Hematopoietic multipotent progenitor cell (in vitro differentiated cells): ENCODE results near the gene CAPN2. TPM values are rescaled to one million over a fixed set of nuclear protein-coding genes. Genes with fewer than 3 reads are reported as not detected.

Experiments used
- DNase-seq, 3 donors: peaks; one replicate each; pipeline ENCODE4 v3.0.0-alpha.2; 2011 to 2015; ENCODE audit warnings: low read depth in 2 of 3, low spot score in 2 of 3
- total RNA-seq: library from RNA; depleted of rRNA; stranded (reverse); fragments of >200 nt; gene quantifications from one replicate; pipeline ENCODE4 v1.2.3, GENCODE V29; 2012

The CAPN2 gene
- total RNA-seq = 38.5 TPM

DNA sequence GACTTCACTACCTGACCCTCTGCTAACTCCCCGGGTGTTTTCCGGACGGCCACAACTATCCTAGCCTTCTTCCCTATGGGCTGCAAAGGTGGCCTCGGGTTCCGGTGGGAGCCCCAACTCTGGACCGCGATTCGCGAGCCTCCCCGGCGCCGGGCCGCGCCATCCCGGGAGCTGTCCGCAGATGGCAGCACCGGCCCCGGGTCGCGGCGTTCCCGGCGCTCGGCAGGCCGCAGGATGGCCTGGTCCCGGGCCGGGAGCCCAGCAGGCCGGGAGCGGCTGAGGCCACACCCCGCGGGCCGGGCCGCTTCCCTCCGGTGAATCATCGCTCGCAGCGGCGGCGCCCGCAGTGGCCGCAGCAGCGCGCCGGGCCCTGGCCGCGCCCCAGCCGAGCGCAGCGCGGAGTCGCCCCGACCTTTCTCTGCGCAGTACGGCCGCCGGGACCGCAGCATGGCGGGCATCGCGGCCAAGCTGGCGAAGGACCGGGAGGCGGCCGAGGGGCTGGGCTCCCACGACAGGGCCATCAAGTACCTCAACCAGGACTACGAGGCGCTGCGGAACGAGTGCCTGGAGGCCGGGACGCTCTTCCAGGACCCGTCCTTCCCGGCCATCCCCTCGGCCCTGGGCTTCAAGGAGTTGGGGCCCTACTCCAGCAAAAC is at the start of gene CAPN2:
Gene CAPN2 (plus strand): TSS at position 346 of the 656 bp plus-strand sequence. CDS start 102 bp downstream, at position 448.
- DNase-seq = peak in 2 of 3 donors; percentile 58 to 83

DNA sequence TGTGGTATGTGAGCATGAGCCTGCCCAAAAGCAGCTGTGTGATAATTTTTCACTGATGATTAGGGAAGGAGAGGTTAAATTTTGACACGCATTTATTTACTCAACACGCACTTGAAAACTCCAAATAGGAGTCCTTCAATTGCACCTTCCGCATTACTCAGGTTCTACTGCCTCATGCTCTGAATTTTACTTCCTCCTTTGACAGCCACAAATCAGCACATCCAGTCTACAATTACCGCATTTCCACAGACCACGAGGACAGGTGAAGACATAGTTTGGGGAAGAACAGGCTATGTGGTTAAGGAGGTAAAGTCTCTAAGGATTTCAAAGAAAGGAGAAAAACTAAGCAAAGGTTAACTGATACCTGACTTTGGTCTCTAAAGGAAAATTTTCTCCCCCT is 49.4 kb upstream of the CAPN2 start:
- peak in 1 of 3 donors; percentile 55 for DNase-seq

GRCh38 chr1:223664106-223664505 is 48.2 kb upstream of the CAPN2 start:
- no peak for DNase-seq

DNA sequence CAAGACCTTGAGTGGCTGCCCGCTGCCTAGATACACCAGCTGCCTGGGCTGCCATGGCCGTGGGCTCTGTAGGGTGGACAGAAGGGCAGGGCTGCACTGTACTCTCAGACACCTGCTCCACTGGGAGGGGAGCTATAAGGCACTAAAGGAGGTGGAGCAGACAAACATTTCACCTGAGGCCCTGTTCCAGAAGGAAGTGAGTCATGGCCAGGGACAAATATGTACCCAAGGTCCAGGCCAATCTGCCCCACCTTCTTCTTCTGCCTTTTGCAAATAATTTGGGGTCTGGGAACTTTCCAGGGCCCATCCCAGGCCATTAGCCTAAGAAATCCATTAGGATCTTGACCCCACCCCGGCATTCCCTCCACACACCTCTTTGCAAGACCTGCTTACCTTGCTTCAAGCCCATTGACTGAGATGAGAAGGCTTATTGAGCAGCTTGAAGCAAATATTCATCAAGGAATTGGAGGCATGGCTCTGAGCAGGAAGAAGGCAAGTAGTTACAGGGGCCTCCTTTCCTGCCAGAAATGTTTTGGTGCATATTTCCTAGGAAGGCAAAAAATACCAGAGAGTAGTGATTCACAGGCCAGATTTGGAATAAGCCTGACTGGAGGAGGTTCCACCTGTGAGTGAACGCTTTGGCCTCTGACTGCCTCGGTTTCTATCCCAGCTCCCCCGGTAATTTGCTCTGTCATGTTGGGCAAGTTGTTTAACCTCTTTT is 46.6 kb upstream of the CAPN2 start, which contains the start of gene CAPN8:
Gene CAPN8 (minus strand): TSS at position 110 of the 721 bp plus-strand sequence. CDS start 55 bp downstream, at position 55.
- DNase-seq = no peak

GRCh38 chr1:223667484-223668182 is 44.7 kb upstream of the CAPN2 start:
- DNase-seq = no peak

GRCh38 chr1:223669003-223669795 is 43.1 kb upstream of the CAPN2 start:
- DNase-seq = no peak

- DNase-seq = peak in 1 of 3 donors; percentile 7
Observed at GRCh38 chr1:223670458-223671159, 41.7 kb upstream of the CAPN2 start.

DNA sequence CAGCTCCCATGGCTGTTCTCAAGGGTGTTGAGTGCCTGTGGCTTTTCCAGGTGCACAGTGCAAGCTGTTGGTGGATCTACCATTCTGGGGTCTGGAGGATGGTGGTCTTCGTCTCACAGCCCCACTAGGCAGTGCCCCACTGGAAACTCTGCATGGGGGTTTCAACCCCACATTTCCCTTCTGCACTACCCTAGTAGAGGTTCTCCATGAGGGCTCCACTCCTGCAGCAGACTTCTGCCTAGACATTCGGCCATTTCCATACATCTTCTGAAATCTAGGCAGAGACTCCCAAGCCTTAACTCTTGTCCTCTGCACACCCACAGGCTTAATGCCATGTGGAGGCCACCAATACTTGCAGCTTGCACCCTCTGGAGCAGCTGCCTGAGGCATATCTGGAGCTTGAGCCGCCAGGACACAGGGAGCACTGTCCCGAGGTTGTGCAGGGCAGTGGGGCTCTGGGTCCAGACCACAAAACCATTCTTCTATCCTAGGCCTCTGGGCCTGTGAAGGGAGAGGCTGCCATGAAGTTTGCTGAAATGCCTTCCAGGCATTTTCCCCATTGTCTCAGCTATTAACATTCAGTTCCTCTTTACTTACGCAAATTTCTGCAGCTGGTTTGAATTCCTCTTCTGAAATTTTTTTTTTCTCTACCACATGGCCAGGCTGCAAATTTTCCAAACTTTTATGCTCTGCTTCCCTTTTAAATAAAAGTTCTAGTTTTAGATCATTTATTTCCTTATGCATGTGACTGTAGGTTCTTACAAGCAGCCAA is 38.0 kb upstream of the CAPN2 start:
- no peak for DNase-seq

DNA sequence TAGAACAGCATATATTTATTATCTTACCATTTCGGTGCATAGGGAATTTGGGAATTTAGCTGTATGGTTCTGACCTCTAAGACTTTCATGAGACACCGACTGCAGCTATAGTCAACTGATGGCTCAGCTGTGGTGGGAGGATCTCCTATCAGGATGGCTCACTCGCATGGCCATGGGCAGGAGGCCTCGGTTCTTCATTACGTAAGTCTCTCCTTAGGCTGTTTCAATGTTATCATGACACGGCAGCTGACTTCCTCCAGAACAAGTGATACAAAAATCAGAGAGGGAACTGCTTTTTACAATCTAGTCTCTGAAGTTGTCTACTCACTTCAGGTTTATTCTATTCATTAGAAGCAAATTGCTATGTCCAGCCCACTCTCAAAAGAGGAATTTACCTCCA is 33.5 kb upstream of the CAPN2 start:
- DNase-seq = peak in 2 of 3 donors; percentile 33 to 66

DNA sequence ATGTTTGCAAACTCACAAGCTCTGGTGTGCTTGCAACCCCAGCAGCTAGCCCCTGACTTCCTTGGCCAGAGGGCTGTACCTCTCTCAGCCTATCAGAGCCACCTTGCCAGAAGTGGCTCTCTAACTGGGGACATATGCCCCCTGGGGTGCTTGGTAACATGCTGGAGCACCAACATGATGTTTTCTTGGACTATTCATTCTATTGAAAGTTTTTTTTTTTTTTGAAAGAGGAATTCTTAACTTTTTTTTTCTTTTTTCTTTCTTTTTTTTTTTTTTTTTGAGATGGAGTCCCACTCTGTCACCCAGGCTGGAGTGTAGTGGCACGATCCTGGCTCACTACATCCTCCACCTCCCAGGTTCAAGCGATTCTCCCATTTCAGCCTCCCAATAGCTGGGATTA is 32.2 kb upstream of the CAPN2 start:
- DNase-seq = no peak

- no peak for DNase-seq
Observed at GRCh38 chr1:223682502-223682901, 29.8 kb upstream of the CAPN2 start.

DNA sequence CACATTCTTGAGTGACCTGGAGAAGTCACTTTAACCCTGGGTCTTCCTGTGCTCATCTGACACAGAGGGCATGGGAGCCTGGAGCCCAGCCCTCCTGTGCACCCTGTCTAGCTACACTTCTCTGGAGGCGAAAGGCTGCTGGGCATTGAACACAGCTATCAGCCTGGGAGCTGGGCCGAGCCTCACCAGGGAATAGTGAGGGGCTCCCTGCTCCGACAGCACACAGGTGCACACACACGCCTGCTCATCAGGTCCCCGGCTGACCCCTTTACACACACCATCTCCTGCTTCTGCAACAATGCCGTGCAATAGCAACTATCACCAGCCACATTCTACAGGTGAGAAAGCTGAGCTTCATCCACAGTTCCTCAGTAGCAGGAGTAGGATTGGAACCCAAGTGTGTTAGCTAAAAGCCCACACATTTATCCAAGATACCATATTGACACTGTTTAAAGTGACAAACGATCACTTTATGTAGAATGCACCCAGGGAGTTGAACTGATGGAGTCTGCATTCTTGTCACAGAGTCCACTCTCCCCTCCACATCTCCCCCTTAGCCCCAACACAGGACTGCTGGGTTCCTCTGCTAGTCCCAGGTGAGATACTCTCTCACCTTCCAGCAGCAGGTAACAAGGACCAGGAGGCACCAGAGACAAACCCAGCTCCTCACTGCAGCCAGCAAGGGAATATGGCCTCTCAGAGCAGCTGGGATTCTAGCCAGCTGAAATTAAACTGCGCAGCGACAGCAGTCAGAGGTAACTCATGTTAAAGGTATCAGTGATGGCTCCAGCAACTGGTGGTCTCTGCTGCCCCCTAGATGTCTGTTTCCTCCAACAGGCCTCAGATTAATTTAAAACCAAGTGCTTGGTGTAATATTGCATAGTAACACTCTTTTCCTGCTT is 28.5 kb upstream of the CAPN2 start:
- peak; percentile 26 to 82 (median 56) for DNase-seq

GRCh38 chr1:223684488-223684792 is 27.9 kb upstream of the CAPN2 start:
- no peak for DNase-seq

- DNase-seq = no peak
Observed at GRCh38 chr1:223691121-223691520, 21.2 kb upstream of the CAPN2 start.

DNA sequence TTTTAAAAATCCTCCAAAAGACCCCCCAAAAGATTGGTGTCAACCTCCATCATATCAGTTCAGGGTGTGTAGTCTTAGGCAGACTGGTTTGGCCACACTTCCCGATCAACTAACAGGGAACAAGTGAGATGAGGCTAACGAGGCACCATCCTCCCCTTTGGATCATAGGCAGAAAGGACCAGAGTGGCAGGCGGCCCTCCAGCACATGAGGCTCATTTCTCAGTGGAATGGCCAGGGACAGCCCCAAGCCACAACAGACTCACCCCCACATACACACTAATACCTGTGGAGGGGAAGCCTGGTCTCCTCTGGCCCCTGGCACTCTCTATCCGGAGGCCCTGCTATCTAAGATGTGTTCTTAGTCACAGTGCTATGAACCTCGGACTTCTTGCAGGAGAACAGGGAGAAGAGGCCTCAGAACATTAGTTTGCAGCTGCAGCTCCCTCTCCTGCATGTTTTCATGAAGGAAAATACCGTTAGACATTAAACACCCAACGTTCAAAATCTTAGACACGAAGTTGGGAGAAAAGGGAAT is 17.3 kb upstream of the CAPN2 start:
- DNase-seq = no peak

DNA sequence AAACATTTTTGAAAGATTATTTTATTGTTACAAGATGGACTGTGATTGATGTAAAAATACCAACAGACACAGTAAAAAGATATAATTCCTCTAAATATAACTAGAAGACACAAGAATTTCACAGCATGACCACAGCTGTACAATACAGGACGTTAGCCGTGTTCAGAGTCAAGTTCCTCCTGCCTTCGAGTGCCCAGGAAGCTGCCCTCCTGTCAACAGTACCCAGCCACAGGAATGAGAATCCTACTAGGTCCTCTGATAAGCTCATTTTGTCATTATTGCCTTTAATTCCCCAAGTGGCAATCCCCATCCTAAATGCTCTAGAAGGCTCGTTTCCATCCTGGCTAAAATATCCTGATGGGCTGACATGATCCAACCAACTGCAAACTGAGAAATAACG is 16.4 kb upstream of the CAPN2 start:
- no peak for DNase-seq

DNA sequence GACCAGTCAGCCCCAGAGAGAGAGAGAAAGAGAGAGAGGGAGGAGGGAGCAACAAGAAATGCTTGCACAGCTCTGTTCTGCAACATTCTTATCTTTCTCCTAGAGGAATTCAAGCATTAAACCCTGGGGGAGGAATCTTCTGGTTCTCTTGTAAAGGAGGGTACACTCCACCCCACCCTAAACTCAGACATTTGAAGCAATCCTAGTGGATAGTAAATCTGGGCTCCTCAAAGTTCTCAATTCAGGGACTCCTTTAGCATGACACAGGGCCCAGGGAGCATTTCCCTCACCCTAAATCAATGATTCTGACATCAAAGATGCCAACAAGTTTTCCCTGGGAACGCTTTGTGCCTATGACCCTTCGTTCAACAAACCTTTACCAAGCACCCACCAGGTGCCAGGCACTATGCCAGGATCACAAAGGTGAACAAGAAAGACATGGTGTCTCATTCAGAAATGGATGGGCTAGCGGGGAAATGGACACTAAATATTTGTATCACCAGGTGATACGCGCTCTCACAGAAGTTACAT is 11.9 kb upstream of the CAPN2 start:
- DNase-seq = no peak
